ENCODE data around the gene PIP5K1A. TPM values are rescaled to one million over a fixed set of nuclear protein-coding genes. Genes with fewer than 3 reads are reported as not detected.

PIP5K1A gene
- total and polyA plus RNA-seq, 2 experiments from 2014 or later, result 17.3 to 45.7 TPM

- WGBS (ENCODE audit: low lambda C conversion rate, missing lambda C conversion rate), result 88% methylated on average over 2 of the region's 2 CpGs
- Histone ChIP-seq H3K36me3 (replicated peaks; ENCODE audit: insufficient read depth, low read depth) (no peaks in the 10 kb centered on the region), H3K4me3 (no peak overlapping the region), H3K9me3 (ENCODE audit: low read depth) (no peaks in the 10 kb centered on the region), H3K4me1 (ENCODE audit: insufficient read depth) (no peaks in the 10 kb centered on the region), H4K20me1 (ENCODE audit: insufficient read depth, poor library complexity, severe bottlenecking) (no peaks in the 10 kb centered on the region), H3K4me2 (no peak overlapping the region), H3K27ac (no peak overlapping the region), H2AFZ (no peak overlapping the region), H3K9me2 (replicated peaks; ENCODE audit: insufficient read depth) (no peaks in the 10 kb centered on the region), H3K79me2 (no peaks in the 10 kb centered on the region), H3K27me3 (no peaks in the 10 kb centered on the region)
- DNase-seq (ENCODE audit: low spot score), result no peak
- TF ChIP-seq EZH2phosphoT487 (IDR thresholded peaks at IDR 0.05; ENCODE audit: low read depth, severe bottlenecking, unreplicated experiment) (no peak), CTCF (IDR thresholded peaks at IDR 0.05; ENCODE audit: poor library complexity) (no peak), EZH2 (IDR thresholded peaks at IDR 0.05; ENCODE audit: borderline replicate concordance) (no peak)
Measured at GRCh38 chr1:151294742-151295462, 96.5 kb downstream of the PIP5K1A start.

Other genes with a start within 250 kb of the PIP5K1A start
- 267 and 268 TPM in 2 replicates for gene CERS2, start 223.7 kb upstream of the PIP5K1A start, total RNA-seq
- gene CERS2, start 223.7 kb upstream of the PIP5K1A start, polyA plus RNA-seq, result 210 and 277 TPM in 2 replicates
- gene ANXA9, start 216.3 kb upstream of the PIP5K1A start, total RNA-seq, result 7.5 and 7.9 TPM in 2 replicates
- gene ANXA9, start 216.3 kb upstream of the PIP5K1A start, polyA plus RNA-seq, result 8.8 and 9.0 TPM in 2 replicates
- 15.9 and 18.5 TPM in 2 replicates for gene MINDY1, start 191.7 kb upstream of the PIP5K1A start, total RNA-seq
- 5.8 and 7.6 TPM in 2 replicates for gene MINDY1, start 191.7 kb upstream of the PIP5K1A start, polyA plus RNA-seq
- 20.3 and 26.5 TPM in 2 replicates for gene PRUNE1, start 190.1 kb upstream of the PIP5K1A start, total RNA-seq
- gene PRUNE1, start 190.1 kb upstream of the PIP5K1A start, polyA plus RNA-seq, result 15.1 and 21.6 TPM in 2 replicates
- 2.7 and 3.8 TPM in 2 replicates for gene BNIPL, start 162.0 kb upstream of the PIP5K1A start, total RNA-seq
- 1.1 and 3.0 TPM in 2 replicates for gene BNIPL, start 162.0 kb upstream of the PIP5K1A start, polyA plus RNA-seq
- 2.9 and 3.2 TPM in 2 replicates for gene C1orf56, start 150.8 kb upstream of the PIP5K1A start, total RNA-seq
- gene C1orf56, start 150.8 kb upstream of the PIP5K1A start, polyA plus RNA-seq, result 8.3 and 11.4 TPM in 2 replicates
- 49.4 and 60.2 TPM in 2 replicates for gene CDC42SE1, start 138.9 kb upstream of the PIP5K1A start, total RNA-seq
- 19.0 and 21.2 TPM in 2 replicates for gene CDC42SE1, start 138.9 kb upstream of the PIP5K1A start, polyA plus RNA-seq
- 16.8 and 16.9 TPM in 2 replicates for gene MLLT11, start 138.2 kb upstream of the PIP5K1A start, total RNA-seq
- gene MLLT11, start 138.2 kb upstream of the PIP5K1A start, polyA plus RNA-seq, result 34.3 and 37.6 TPM in 2 replicates
- gene GABPB2, start 127.8 kb upstream of the PIP5K1A start, total RNA-seq, result 9.9 and 12.9 TPM in 2 replicates
- gene GABPB2, start 127.8 kb upstream of the PIP5K1A start, polyA plus RNA-seq, result 0.98 and 4.1 TPM in 2 replicates
- 6.3 and 41.6 TPM in 2 replicates for gene SEMA6C, start 51.9 kb upstream of the PIP5K1A start, total RNA-seq
- gene SEMA6C, start 51.9 kb upstream of the PIP5K1A start, polyA plus RNA-seq, result 13.9 and 25.1 TPM in 2 replicates
- gene TNFAIP8L2, start 41.9 kb upstream of the PIP5K1A start, total RNA-seq, result 0.64 TPM in 1 of 2 replicates, not detected in the other
- gene TNFAIP8L2, start 41.9 kb upstream of the PIP5K1A start, polyA plus RNA-seq, result 0.70 TPM in 1 of 2 replicates, not detected in the other
- 13.0 and 16.2 TPM in 2 replicates for gene LYSMD1, start 32.6 kb upstream of the PIP5K1A start, total RNA-seq
- gene LYSMD1, start 32.6 kb upstream of the PIP5K1A start, polyA plus RNA-seq, result 1.0 and 2.5 TPM in 2 replicates
- 21.5 and 26.4 TPM in 2 replicates for gene SCNM1, start 32.4 kb upstream of the PIP5K1A start, total RNA-seq
- 55.4 and 57.5 TPM in 2 replicates for gene SCNM1, start 32.4 kb upstream of the PIP5K1A start, polyA plus RNA-seq
- not detected in 2 replicates for gene TMOD4, start 22.6 kb upstream of the PIP5K1A start, total RNA-seq
- gene TMOD4, start 22.6 kb upstream of the PIP5K1A start, polyA plus RNA-seq, result 0.44 TPM in 1 of 2 replicates, not detected in the other
- gene VPS72, start 8.4 kb upstream of the PIP5K1A start, total RNA-seq, result 46.0 and 48.1 TPM in 2 replicates
- gene VPS72, start 8.4 kb upstream of the PIP5K1A start, polyA plus RNA-seq, result 52.2 and 53.1 TPM in 2 replicates
- gene PSMD4, start 56.2 kb downstream of the PIP5K1A start, total RNA-seq, result 107 and 119 TPM in 2 replicates
- 161 and 168 TPM in 2 replicates for gene PSMD4, start 56.2 kb downstream of the PIP5K1A start, polyA plus RNA-seq
- 16.8 and 19.9 TPM in 2 replicates for gene ZNF687, start 83.7 kb downstream of the PIP5K1A start, total RNA-seq
- gene ZNF687, start 83.7 kb downstream of the PIP5K1A start, polyA plus RNA-seq, result 3.6 and 4.3 TPM in 2 replicates
- 42.1 and 49.9 TPM in 2 replicates for gene PI4KB, start 128.9 kb downstream of the PIP5K1A start, total RNA-seq
- 55.1 and 60.4 TPM in 2 replicates for gene PI4KB, start 128.9 kb downstream of the PIP5K1A start, polyA plus RNA-seq
- gene RFX5, start 148.7 kb downstream of the PIP5K1A start, total RNA-seq, result 43.0 and 48.8 TPM in 2 replicates
- 14.1 and 18.0 TPM in 2 replicates for gene RFX5, start 148.7 kb downstream of the PIP5K1A start, polyA plus RNA-seq
- gene SELENBP1, start 174.2 kb downstream of the PIP5K1A start, total RNA-seq, result 49.1 and 63.9 TPM in 2 replicates
- gene SELENBP1, start 174.2 kb downstream of the PIP5K1A start, polyA plus RNA-seq, result 86.4 and 101 TPM in 2 replicates
- 240 and 275 TPM in 2 replicates for gene PSMB4, start 201.0 kb downstream of the PIP5K1A start, total RNA-seq
- gene PSMB4, start 201.0 kb downstream of the PIP5K1A start, polyA plus RNA-seq, result 71.4 and 96.3 TPM in 2 replicates